CD4-positive, alpha-beta T cell treated with Interleukin-15 for 4 hours (primary cell): ENCODE results near the gene DBN1.
"Not testable (repeated sequence)": the region's sequence is repeated elsewhere in the genome, so short reads cannot be mapped to it uniquely, and the experiment has no call there.

ENCODE experiments used
- DNase-seq: peaks from one replicate; pipeline ENCODE4 v3.0.0-alpha.2; 2020; ENCODE audit warnings: low spot score

DBN1 gene

GRCh38 chr5:177490992-177491391, 17.6 kb upstream of the DBN1 start:
- DNase-seq: no peak

DNA sequence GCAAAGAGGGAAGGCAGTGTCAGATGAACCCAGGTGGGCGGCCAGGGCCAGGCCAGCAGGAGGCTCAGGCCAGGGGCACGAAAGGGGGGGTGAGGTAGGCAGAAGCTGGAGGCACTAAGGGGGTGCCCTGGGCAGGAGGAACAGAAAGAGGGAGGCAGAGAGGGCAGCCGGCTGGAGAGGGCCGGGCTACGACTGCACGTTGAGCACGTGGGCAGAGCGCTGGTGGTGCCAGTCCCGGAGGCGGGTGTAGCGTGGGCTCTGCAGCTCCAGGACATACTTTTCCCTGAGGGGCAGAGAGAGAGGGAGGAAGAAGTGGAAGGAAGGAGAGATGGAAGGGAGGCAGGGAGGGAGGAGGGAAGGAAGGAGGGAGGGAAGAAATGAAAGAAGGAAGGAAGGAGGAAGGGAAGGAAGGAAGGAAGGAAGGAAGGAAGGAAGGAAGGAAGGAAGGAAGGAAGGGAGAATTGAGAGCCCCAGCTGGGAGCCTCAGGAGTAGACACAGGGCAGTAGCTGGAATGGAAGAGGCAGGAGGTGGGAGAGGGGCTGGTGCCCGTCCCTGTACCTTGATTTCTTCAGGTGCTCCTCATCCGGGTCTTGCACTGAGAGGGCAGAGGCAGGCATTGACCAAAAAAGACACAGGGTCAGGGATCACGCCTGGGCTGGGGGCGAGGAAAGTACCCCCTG, 17.0 kb upstream of the DBN1 start:
- no peak for DNase-seq

GRCh38 chr5:177489119-177489716, 15.8 kb upstream of the DBN1 start:
- no peak for DNase-seq

DNA sequence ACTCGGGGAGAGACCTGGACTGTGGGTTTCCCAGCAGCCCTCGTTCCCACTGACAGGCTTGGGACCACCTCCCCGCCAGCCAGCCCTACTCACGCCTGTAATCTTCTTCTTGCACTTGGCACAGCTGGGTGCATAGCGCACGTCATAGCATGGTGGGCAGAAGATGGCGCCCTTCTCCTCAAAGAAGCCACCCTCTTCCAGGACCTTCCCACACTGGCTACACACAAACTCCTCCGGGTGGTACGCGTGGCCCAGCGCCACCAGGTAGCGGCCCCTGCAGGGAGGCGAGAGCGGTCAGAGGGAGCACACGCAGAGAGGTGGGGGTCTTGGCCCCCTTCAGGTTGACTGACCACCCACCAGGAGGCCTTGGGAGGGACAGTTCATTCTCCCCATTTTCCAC, 14.5 kb upstream of the DBN1 start:
- DNase-seq: no peak

DNA sequence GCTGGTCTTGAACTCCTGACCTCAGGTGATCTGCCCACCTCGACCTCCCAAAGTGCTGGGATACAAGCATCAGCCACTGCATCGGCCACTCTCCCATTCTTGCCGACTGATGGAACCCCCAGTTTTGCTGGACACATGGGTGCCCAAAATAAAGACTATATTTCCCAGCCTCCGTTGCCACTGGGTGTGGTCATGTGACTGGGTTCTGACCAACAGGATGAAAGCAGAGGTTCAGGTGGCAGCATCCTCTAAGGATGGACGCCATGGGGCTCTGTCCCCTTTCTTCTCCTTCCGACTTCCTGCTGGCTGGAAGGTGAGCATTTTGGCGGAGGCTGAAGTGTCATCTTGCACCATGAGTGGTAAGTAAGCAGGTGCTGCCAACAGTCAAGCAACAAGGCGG, 13.7 kb upstream of the DBN1 start:
- no peak for DNase-seq

DNA sequence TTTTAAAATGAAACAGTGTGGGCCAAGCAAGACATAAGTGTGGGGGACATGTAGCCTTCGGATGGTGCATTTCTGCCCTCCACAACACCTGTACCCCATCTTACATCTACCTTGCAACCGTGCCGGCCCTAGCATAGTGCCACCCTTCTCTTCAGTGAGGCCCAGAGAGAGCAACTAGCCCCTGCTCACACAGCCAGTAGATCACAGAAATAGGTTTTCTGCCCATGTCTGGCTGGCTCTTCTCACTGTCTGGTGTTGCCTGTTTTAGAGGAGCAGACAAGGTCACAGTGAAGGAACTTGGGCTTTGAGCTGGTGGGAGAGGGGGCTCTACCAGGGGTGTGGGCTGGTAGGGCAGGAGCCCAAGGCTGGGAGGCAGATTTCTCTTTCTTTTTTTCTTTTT, 12.8 kb upstream of the DBN1 start:
- no peak for DNase-seq

DNA sequence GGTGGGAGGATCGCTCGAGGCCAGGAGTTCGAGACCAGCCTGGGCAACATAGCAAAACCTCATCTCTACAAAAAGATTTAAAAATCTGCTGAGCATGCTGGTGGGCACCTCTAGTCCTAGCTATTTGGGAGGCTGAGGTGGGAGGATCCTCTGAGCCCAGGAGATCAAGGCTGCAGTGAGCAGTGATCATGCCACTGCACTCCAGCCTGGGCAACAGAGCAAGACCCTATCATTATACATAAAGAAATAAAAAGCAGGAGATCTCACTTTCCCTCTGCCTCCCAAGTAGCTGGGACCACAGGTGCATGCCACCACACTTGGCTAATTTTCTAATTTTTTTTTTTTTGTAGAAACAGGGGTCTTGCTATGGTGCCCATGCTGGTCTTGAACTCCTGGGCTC, 12.3 kb upstream of the DBN1 start:
- DNase-seq: not testable (repeated sequence)

DNA sequence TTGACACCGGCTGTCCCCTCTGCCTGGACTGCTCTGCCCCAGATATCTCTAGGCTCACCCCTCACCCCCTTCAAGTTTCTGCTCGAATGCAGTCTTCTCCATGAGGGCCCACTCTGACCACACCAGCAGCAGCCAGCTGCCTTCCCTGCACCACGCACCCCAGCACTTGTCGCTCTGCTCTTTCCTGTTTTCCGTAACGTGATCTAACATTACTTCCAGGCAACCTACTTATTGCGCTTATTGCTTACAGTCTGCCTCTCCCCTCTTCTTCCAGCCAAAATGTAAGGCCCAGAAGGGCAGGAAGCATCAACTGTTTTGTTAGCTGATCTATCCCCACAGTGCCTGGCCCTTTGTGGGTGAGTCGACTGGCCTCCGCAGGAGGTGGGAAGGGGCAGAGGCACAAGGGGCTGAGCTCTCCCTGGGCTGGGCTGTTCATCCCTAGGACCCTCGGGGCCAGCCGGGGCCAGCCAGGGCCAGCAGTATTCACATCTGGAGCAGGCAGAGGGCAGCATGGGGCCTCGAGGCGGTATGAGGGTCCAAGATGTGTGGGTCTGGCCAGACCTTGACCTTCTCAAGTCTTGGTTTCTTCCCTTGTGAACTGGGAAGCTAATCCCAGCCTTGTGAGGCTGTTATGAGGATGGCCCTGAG, 11.6 kb upstream of the DBN1 start:
- no peak for DNase-seq

DNA sequence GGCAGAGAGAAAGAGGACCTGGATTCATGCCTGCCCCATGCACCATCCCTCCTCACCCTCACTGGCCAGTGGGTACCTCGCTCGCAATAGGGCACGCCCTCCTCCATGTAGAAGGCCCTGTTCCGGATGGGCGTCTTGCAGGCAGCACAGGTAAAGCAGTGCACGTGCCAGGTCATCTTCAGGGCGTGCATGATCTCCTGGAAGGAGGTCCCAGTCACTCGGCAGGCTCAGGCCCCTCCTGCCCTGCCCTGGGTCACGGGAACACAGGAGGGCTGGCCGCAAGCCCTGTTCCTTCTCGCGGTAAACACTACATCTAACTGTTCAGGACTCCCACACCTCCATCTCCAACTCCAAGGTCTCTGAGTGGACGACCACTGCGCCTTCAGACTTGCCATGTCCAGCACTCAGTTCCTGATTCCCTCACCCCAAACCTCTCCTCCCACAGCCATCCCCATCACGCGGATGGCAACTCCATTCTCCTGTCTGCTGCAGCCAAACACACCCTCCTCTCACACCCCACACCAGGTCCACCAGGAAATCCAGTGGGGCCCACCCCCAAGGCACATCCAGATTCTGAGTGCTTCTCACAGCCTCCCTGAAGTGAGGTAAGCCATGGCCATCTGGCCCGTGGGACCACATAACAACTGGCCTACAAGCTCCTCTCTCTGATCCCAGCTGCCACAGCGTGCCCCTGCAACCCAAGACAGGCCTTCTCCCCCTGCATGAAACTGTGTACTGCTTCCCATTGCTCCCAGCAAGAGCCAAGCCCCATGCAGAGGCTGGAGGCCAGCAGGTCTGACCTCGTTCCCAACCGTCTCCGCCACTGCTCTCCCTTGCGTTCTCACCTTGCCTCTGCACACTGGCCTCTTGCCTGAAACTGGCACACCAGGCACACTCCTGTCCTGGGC, 10.8 kb upstream of the DBN1 start:
- no peak for DNase-seq

GRCh38 chr5:177483042-177483441, 9.6 kb upstream of the DBN1 start:
- no peak for DNase-seq

DNA sequence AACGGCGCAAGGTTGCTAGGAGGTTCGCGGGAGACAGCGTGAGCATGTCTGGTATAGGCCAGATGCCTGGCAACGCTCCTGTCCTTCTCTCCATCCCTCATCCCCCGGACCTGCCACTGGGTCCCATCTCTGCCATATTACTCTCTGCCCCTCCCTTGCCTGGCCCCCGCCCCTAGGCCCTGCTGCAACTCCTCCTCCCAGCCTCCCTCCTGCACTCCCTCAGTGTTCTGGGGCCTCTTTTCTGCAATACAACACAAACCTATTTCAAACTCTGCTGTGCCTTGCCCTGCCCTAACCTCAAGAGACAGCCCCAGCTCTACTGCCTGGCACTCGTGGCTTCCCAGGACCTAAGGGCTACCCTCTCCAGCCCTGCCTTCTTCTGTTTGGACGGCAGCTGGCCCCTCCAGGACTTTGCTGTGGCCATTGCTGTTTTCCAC, 8.9 kb upstream of the DBN1 start:
- DNase-seq: no peak

- no peak for DNase-seq
Measured at GRCh38 chr5:177479774-177480173, 6.3 kb upstream of the DBN1 start.

DNA sequence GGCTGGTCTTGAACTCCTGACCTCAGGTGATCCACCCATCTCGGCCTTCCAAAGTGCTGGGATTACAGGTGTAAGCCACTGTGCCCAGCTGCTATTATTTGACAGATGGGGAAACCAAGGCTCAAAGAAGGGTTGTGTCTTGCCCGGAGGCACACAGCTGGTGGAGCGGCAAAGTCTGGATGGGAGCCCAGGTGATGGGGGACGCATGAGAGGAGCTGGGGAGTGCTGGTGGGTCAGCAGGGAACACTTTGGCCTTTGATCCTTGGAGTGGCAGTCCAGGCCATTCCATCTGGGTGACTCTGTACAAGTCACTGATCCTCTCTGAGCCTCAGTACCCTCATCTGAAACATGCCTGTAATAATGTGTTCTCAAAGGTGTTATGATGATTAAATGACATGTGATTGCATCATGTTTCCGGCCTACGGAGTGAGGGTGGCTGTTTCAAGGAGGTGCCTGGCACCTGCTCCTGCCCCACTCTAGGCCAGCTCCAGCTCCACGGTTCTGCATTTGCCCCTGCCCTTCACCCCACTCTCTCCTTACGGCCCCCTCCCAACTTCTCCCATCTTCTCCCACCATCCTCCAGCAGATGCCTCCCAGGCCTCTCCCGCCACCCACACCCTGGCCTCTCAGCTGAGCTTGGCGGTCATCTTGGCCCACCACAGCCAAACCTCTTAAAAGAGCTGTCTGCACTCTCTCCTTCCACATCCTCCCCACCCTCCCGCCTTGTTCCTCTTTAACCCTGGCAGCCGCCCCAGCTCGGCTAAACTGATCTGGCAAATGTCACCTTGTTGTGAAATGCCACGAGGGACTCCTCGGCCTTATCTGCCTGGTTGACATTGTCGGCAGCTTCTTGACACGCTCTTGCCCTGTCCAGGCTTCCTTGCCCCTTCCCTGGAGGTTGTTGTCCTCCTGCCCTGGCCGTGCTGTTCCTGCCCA, 5.5 kb upstream of the DBN1 start:
- no peak for DNase-seq

GRCh38 chr5:177477701-177478477, 4.5 kb upstream of the DBN1 start:
- DNase-seq: no peak

DNA sequence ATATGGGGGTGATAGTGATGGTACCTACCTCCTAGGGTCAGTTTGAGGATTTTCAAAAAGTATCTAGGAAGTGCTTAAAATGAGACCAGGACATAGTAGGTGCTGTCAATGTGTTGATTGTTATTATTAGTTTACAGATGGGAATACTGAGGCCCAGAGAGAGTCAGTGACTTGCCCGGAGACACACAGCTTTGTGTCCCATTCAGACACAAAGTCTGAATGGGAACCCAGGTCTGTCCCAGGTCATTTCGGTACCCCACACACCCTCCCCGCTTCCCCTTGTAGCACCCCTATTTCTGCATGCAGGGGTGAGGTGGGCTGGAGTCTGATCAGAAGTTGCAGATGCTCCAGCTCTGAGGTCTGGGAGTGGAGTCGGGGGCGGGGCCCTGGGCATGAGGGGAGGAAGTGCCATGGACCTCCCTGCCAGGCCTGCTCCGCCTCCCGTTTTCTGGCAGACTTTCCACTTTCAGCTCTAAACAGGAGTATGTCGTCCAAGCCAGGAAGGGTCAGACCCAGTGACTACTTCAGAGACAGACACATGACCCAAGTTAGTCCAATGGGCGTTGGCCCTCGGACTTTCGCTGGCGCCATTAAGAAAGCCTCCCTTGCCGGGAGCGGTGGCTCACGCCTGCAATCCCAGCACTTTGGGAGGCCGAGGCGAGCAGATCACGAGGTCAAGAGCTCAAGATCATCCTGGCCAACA, 3.2 kb upstream of the DBN1 start:
- DNase-seq: no peak

DNA sequence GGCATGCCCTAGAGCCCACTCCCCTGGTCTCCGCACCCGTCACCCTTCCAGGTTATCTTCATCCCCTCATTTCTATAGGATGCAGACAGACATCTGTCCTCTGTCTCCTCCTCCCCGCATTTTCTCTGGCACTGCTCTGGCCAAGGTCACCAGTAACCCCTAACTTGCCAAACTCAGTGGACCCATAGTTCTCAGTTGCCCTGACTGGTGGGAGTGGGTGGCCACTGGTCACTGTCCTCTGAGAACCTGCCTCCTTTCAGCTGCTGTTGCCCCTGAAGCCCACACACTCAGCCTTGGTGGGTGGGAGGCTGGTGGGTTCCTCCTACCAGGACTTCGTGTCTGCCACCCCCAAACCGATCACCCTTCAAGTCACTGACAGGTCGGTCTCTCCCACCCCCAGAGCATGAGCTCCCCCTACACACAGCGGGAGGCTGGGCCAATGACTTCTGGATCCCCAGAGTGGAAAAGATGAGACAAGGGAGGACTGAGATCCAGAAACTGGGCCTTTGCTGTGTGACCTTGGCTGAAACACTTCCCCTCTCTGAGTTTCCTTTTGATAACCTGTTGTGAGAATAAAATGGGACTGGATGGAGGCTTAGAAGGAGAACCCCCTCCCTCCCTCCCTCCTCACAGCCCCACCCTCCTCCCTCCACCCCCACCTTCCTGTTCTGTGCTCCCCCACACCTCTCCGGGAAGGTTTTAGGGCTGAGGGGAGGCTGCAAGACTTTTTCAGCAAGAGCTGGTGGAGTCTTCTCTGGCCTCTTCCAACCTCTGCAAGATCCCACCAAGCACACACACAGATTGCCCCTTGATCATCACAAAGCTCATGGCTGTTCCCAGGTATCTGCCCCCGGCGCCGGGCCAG, 2.4 kb upstream of the DBN1 start:
- no peak for DNase-seq

GRCh38 chr5:177474846-177475562, 1.6 kb upstream of the DBN1 start:
- no peak for DNase-seq

DNA sequence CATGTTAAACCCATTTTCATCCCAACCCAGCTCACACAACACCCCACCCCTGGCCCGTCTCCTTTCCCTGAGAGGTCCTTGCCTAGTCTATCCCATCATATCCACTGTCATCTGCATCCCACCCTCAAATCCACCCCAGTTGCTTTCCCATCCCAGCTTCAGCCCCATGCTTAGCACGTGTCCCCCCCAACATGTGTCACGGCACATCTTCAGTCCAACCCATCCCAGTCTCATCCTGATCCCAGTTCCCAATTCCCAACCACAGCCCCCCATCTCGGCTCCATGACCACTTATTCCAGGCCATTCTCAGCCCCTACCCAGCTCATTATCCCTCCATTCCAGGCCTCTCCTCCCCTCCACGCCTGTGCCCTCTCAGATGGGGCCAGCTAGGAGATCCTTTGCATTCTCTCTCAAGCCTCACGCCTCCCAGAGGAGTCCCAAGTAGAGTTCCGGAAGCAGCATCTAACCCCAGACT, 605 bp upstream of the DBN1 start:
- no peak for DNase-seq
